ENCODE data around the gene POLR2C. TPM values are rescaled to one million over a fixed set of nuclear protein-coding genes. Genes with fewer than 3 reads are reported as not detected.
A peak's percentile ranks its signal among the peaks of the same experiment; 100 is the strongest.

Gene POLR2C
- total RNA-seq, 2 donors from 2014 or later: 72.0 to 88.3 TPM

GRCh38 chr16:57416084-57416483, 46.4 kb upstream of the POLR2C start:
- no peak for DNase-seq
- H3K4me3 ChIP-seq (ENCODE audit: low read length): no peak overlapping the region
- TF ChIP-seq CTCF (conservative IDR thresholded peaks at IDR 0.05): no peak
- no peaks in the 10 kb centered on the region for H3K36me3 ChIP-seq (ENCODE audit: control insufficient read depth, insufficient read depth, low read length)
- H3K9me3 ChIP-seq (ENCODE audit: control insufficient read depth, low read length): no peaks in the 10 kb centered on the region
- no peaks in the 10 kb centered on the region for H3K27me3 ChIP-seq (ENCODE audit: control insufficient read depth, insufficient read depth, low read length, poor library complexity, severe bottlenecking)
- Mint-ChIP-seq H3K36me3 (ENCODE audit: low read depth) (no peaks in the 10 kb centered on the region), H3K27ac (no peak overlapping the region), H3K4me3 (no peak overlapping the region), H3K27me3 (ENCODE audit: insufficient read depth) (peaks cover 4% of the 10 kb centered on the region), H3K9me3 (no peaks in the 10 kb centered on the region), H3K4me1 (peaks cover 15% of the 10 kb centered on the region)
- WGBS, 2 experiments (ENCODE audit: insufficient coverage in 1 of 2, insufficient read length in 1 of 2): 92 to 93% methylated on average over 11 to 16 of the region's 16 CpGs
- H3K9ac ChIP-seq (ENCODE audit: extremely low read depth, low read length, poor library complexity, severe bottlenecking): no peak overlapping the region
- no peak overlapping the region for H3K27ac ChIP-seq (ENCODE audit: low read depth, low read length)
- H3K4me1 ChIP-seq (ENCODE audit: control insufficient read depth, insufficient read depth, low read length): peaks cover 3% of the 10 kb centered on the region

DNA sequence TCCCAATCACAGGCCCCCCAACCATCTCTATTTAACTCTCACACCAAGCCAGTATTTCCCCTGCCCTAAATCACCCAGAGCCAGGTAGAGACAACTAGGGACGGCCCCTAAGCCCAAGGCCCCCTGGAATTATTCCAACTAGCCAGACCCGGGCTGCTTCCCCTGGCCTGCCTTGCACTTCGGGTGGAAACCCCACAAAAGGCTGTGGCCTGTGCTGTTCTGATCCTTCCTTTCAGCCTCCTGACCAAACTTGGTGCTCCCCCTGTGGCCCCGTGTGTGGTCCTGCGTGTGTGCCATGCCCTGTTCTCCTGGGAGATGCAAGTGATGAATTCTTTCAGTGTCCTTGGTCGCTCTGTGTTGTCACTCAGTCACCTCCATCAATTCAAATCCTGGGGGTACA, 43.0 kb upstream of the POLR2C start:
- H3K27ac ChIP-seq (ENCODE audit: low read depth, low read length): no peak overlapping the region
- Mint-ChIP-seq H3K4me3 (no peak overlapping the region), H3K27me3 (ENCODE audit: insufficient read depth) (peaks cover 11% of the 10 kb centered on the region), H3K9me3 (no peaks in the 10 kb centered on the region), H3K4me1 (peaks cover 20% of the 10 kb centered on the region), H3K27ac (no peak overlapping the region), H3K36me3 (ENCODE audit: low read depth) (no peaks in the 10 kb centered on the region)
- WGBS, 2 experiments (ENCODE audit: insufficient coverage in 1 of 2, insufficient read length in 1 of 2): 83 to 90% methylated on average over 4 to 5 of the region's 6 CpGs
- TF ChIP-seq CTCF (conservative IDR thresholded peaks at IDR 0.05): no peak
- H3K9me3 ChIP-seq (ENCODE audit: control insufficient read depth, low read length): no peaks in the 10 kb centered on the region
- no peak overlapping the region for H3K9ac ChIP-seq (ENCODE audit: extremely low read depth, low read length, poor library complexity, severe bottlenecking)
- peaks cover 5% of the 10 kb centered on the region for H3K27me3 ChIP-seq (ENCODE audit: control insufficient read depth, insufficient read depth, low read length, poor library complexity, severe bottlenecking)
- peaks cover 3% of the 10 kb centered on the region for H3K4me1 ChIP-seq (ENCODE audit: control insufficient read depth, insufficient read depth, low read length)
- no peak overlapping the region for H3K4me3 ChIP-seq (ENCODE audit: low read length)
- H3K36me3 ChIP-seq (ENCODE audit: control insufficient read depth, insufficient read depth, low read length): no peaks in the 10 kb centered on the region
- DNase-seq: peak; percentile 52

DNA sequence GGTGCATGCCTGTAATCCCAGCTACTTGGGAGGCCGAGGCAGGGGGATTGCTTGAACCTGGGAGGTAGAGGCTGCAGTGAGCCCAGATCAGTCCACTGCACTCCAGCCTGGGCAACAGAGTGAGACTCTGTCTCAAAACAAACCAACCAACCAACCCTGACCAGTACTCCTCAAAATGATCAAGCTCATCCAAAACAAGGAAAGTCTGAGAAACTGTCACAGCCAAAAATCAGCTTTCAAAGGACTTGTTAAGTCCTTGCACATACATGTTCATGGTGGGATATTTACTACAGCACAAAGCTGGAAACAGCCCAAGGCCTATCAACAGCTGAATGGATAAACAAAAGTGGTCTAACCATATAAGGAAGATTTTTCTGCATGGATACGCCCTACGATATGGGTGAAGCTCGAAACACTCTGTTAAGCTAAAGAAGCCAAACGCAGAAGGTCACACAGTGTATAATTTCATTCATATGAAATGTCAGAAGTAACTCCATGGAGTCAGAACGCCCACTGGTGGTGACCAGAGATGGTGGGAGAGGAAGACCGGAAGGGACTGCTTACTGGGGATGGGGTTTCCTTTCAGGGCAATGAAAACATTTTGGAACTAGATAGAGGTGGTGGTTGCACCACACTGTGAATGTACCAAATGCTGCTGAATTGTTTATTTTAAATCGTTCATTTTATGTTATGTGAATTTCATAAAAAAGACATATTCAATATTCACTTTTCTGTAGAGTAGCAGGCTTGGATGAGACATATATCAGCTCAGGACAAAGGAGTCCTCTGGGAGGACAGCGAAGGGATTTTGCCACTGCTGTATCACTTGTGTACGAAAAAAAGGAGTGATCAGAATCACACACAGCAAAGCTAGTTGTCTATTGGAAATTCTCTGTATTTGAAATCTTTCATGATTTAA, 40.2 kb upstream of the POLR2C start:
- peaks cover 6% of the 10 kb centered on the region for H3K36me3 ChIP-seq (ENCODE audit: control insufficient read depth, insufficient read depth, low read length)
- no peak overlapping the region for H3K9ac ChIP-seq (ENCODE audit: extremely low read depth, low read length, poor library complexity, severe bottlenecking)
- Mint-ChIP-seq H3K4me3 (no peak overlapping the region), H3K36me3 (ENCODE audit: low read depth) (peaks cover 6% of the 10 kb centered on the region), H3K27me3 (ENCODE audit: insufficient read depth) (peaks cover 17% of the 10 kb centered on the region), H3K9me3 (no peaks in the 10 kb centered on the region), H3K27ac (no peak overlapping the region), H3K4me1 (peaks cover 18% of the 10 kb centered on the region)
- TF ChIP-seq CTCF (conservative IDR thresholded peaks at IDR 0.05): peak; percentile 78
- H3K4me1 ChIP-seq (ENCODE audit: control insufficient read depth, insufficient read depth, low read length): peaks cover 3% of the 10 kb centered on the region
- H3K27me3 ChIP-seq (ENCODE audit: control insufficient read depth, insufficient read depth, low read length, poor library complexity, severe bottlenecking): peaks cover 15% of the 10 kb centered on the region
- DNase-seq: peak; percentile 79
- H3K9me3 ChIP-seq (ENCODE audit: control insufficient read depth, low read length): no peaks in the 10 kb centered on the region
- 76 to 81% methylated on average over 7 to 9 of the region's 10 CpGs for WGBS, 2 experiments (ENCODE audit: insufficient coverage in 1 of 2, insufficient read length in 1 of 2)
- no peak overlapping the region for H3K4me3 ChIP-seq (ENCODE audit: low read length)
- H3K27ac ChIP-seq (ENCODE audit: low read depth, low read length): no peak overlapping the region

Data from endodermal cell (in vitro differentiated cells).